ENCODE measurements around the gene CIB4.
"Not testable (repeated sequence)": the region's sequence is repeated elsewhere in the genome, so short reads cannot be mapped to it uniquely, and the experiment has no call there.

The CIB4 gene

GRCh38 chr2:26665296-26665695 lies 24.1 kb upstream of the CIB4 start:
- DNase-seq, result not testable (repeated sequence)

- no peak for DNase-seq
Observed at GRCh38 chr2:26660363-26660962, 19.3 kb upstream of the CIB4 start.

GRCh38 chr2:26658691-26659346 lies 17.7 kb upstream of the CIB4 start:
- no peak for DNase-seq

GRCh38 chr2:26657265-26657664 lies 16.1 kb upstream of the CIB4 start:
- DNase-seq, result no peak

- no peak for DNase-seq
Observed at GRCh38 chr2:26655611-26656195, 14.5 kb upstream of the CIB4 start.

GRCh38 chr2:26655120-26655519 lies 14.0 kb upstream of the CIB4 start:
- not testable (repeated sequence) for DNase-seq

GRCh38 chr2:26654061-26654340 lies 12.8 kb upstream of the CIB4 start:
- no peak for DNase-seq

GRCh38 chr2:26653207-26654060 lies 12.3 kb upstream of the CIB4 start:
- DNase-seq, result no peak

- DNase-seq, result no peak
Observed at GRCh38 chr2:26652361-26653041, 11.3 kb upstream of the CIB4 start.

- DNase-seq, result no peak
Observed at GRCh38 chr2:26651799-26652198, 10.6 kb upstream of the CIB4 start.

- DNase-seq, result no peak
Observed at GRCh38 chr2:26651470-26651771, 10.3 kb upstream of the CIB4 start.

- DNase-seq, result no peak
Observed at GRCh38 chr2:26650713-26651469, 9.7 kb upstream of the CIB4 start.

- DNase-seq, result no peak
Observed at GRCh38 chr2:26649992-26650712, 9.0 kb upstream of the CIB4 start.

GRCh38 chr2:26649322-26649721 lies 8.2 kb upstream of the CIB4 start:
- DNase-seq, result no peak

- DNase-seq, result no peak
Observed at GRCh38 chr2:26648516-26648915, 7.3 kb upstream of the CIB4 start.

- no peak for DNase-seq
Observed at GRCh38 chr2:26647981-26648380, 6.8 kb upstream of the CIB4 start.

GRCh38 chr2:26646986-26647672 lies 6.0 kb upstream of the CIB4 start:
- no peak for DNase-seq

- no peak for DNase-seq
Observed at GRCh38 chr2:26645762-26646161, 4.6 kb upstream of the CIB4 start.

GRCh38 chr2:26644188-26644835 lies 3.1 kb upstream of the CIB4 start:
- no peak for DNase-seq

GRCh38 chr2:26642429-26642828 lies 1.3 kb upstream of the CIB4 start:
- DNase-seq, result no peak

- no peak for DNase-seq
Observed at GRCh38 chr2:26640331-26640745, 828 bp downstream of the CIB4 start.

All from SIG-M5 (cell line).